ENCODE results near the gene CDK14. TPM values are rescaled to one million over a fixed set of nuclear protein-coding genes. Genes with fewer than 3 reads are reported as not detected.
"Not testable (repeated sequence)": the region's sequence is repeated elsewhere in the genome, so short reads cannot be mapped to it uniquely, and the experiment has no call there.

CDK14 gene
- total and polyA plus RNA-seq, 2 donors (not counting 1 experiment from before 2014, with no cell fraction given) = 23.6 to 41.1 TPM

- peak overlapping the region in 1 of 4 experiments; percentile 11 for H3K4me3 ChIP-seq (replicated peaks in 1 of 4; ENCODE audit: control extremely low read depth in 1 of 4, insufficient read depth in 1 of 4, low read depth in 3 of 4, low read length in 4 of 4)
- no peaks in the 10 kb centered on the region for H3K27me3 ChIP-seq (ENCODE audit: control insufficient read depth, insufficient read depth, low read length)
- H3K27ac ChIP-seq (ENCODE audit: insufficient read depth, low read length) = no peak overlapping the region
- TF ChIP-seq CTCF (conservative IDR thresholded peaks at IDR 0.05 in 1 of 2, IDR thresholded peaks at IDR 0.05 in 1 of 2; ENCODE audit: low read depth in 1 of 2, low read length in 2 of 2) (no peak), EZH2 (IDR thresholded peaks at IDR 0.05; ENCODE audit: low read length, missing control alignments) (no peak)
- no peaks in the 10 kb centered on the region for H3K9me3 ChIP-seq (ENCODE audit: control insufficient read depth, insufficient read depth, low read depth, low read length)
- H2AFZ ChIP-seq (ENCODE audit: low read length) = no peak overlapping the region
- peak; percentile 60 to 78 for DNase-seq (ENCODE audit: low read depth in 2 of 2)
- no peaks in the 10 kb centered on the region for H3K79me2 ChIP-seq (ENCODE audit: control insufficient read depth, insufficient read depth, low read length)
- H3K36me3 ChIP-seq (ENCODE audit: control insufficient read depth, insufficient read depth, low read length) = no peaks in the 10 kb centered on the region
- H3K4me1 ChIP-seq (ENCODE audit: control insufficient read depth, extremely low read depth, insufficient read depth, low read length) = no peaks in the 10 kb centered on the region
- H3K9ac ChIP-seq (ENCODE audit: insufficient read depth, low read length) = no peak overlapping the region
- no peaks in the 10 kb centered on the region for H4K20me1 ChIP-seq (ENCODE audit: control insufficient read depth, extremely low read depth, insufficient read depth, low read length)
- H3K4me2 ChIP-seq (ENCODE audit: extremely low read depth, insufficient read depth, low read length) = peak overlapping the region; percentile 52
These were observed 170.9 kb downstream of the CDK14 start for GRCh38 chr7:90766814-90767564.

GRCh38 chr7:90768301-90768700 lies 172.2 kb downstream of the CDK14 start:
- TF ChIP-seq EZH2 (IDR thresholded peaks at IDR 0.05; ENCODE audit: low read length, missing control alignments) (no peak), CTCF (conservative IDR thresholded peaks at IDR 0.05 in 1 of 2, IDR thresholded peaks at IDR 0.05 in 1 of 2; ENCODE audit: low read depth in 1 of 2, low read length in 2 of 2) (no peak)
- H3K27me3 ChIP-seq (ENCODE audit: control insufficient read depth, insufficient read depth, low read length) = no peaks in the 10 kb centered on the region
- H3K4me3 ChIP-seq (replicated peaks in 1 of 4; ENCODE audit: control extremely low read depth in 1 of 4, insufficient read depth in 1 of 4, low read depth in 3 of 4, low read length in 4 of 4) = no peak overlapping the region
- no peaks in the 10 kb centered on the region for H3K79me2 ChIP-seq (ENCODE audit: control insufficient read depth, insufficient read depth, low read length)
- no peak overlapping the region for H2AFZ ChIP-seq (ENCODE audit: low read length)
- no peaks in the 10 kb centered on the region for H3K36me3 ChIP-seq (ENCODE audit: control insufficient read depth, insufficient read depth, low read length)
- no peak overlapping the region for H3K4me2 ChIP-seq (ENCODE audit: extremely low read depth, insufficient read depth, low read length)
- no peak overlapping the region for H3K27ac ChIP-seq (ENCODE audit: insufficient read depth, low read length)
- H4K20me1 ChIP-seq (ENCODE audit: control insufficient read depth, extremely low read depth, insufficient read depth, low read length) = no peaks in the 10 kb centered on the region
- no peak overlapping the region for H3K9ac ChIP-seq (ENCODE audit: insufficient read depth, low read length)
- no peak for DNase-seq (ENCODE audit: low read depth in 2 of 2)
- H3K9me3 ChIP-seq (ENCODE audit: control insufficient read depth, insufficient read depth, low read depth, low read length) = no peaks in the 10 kb centered on the region
- H3K4me1 ChIP-seq (ENCODE audit: control insufficient read depth, extremely low read depth, insufficient read depth, low read length) = no peaks in the 10 kb centered on the region

GRCh38 chr7:90769036-90769435 lies 172.9 kb downstream of the CDK14 start:
- DNase-seq (ENCODE audit: low read depth in 2 of 2) = no peak

GRCh38 chr7:90769566-90769965 lies 173.4 kb downstream of the CDK14 start:
- H3K79me2 ChIP-seq (ENCODE audit: control insufficient read depth, insufficient read depth, low read length); DNase-seq (ENCODE audit: low read depth in 2 of 2); H3K4me3 ChIP-seq (replicated peaks in 1 of 4; ENCODE audit: control extremely low read depth in 1 of 4, insufficient read depth in 1 of 4, low read depth in 3 of 4, low read length in 4 of 4); H3K9me3 ChIP-seq (ENCODE audit: control insufficient read depth, insufficient read depth, low read depth, low read length); H3K36me3 ChIP-seq (ENCODE audit: control insufficient read depth, insufficient read depth, low read length); H3K9ac ChIP-seq (ENCODE audit: insufficient read depth, low read length); H3K27ac ChIP-seq (ENCODE audit: insufficient read depth, low read length); H2AFZ ChIP-seq (ENCODE audit: low read length); H3K4me1 ChIP-seq (ENCODE audit: control insufficient read depth, extremely low read depth, insufficient read depth, low read length); H3K4me2 ChIP-seq (ENCODE audit: extremely low read depth, insufficient read depth, low read length); H4K20me1 ChIP-seq (ENCODE audit: control insufficient read depth, extremely low read depth, insufficient read depth, low read length); H3K27me3 ChIP-seq (ENCODE audit: control insufficient read depth, insufficient read depth, low read length): not testable (repeated sequence)

More at GRCh38 chr7:90769036-90769435, 172.9 kb downstream of the CDK14 start:
- H3K9me3 ChIP-seq (ENCODE audit: control insufficient read depth, insufficient read depth, low read depth, low read length) = no peaks in the 10 kb centered on the region
- H3K27ac ChIP-seq (ENCODE audit: insufficient read depth, low read length) = no peak overlapping the region
- H3K4me1 ChIP-seq (ENCODE audit: control insufficient read depth, extremely low read depth, insufficient read depth, low read length) = no peaks in the 10 kb centered on the region
- H3K4me3 ChIP-seq (replicated peaks in 1 of 4; ENCODE audit: control extremely low read depth in 1 of 4, insufficient read depth in 1 of 4, low read depth in 3 of 4, low read length in 4 of 4) = no peak overlapping the region
- no peaks in the 10 kb centered on the region for H3K27me3 ChIP-seq (ENCODE audit: control insufficient read depth, insufficient read depth, low read length)
- H3K79me2 ChIP-seq (ENCODE audit: control insufficient read depth, insufficient read depth, low read length) = no peaks in the 10 kb centered on the region
- H3K4me2 ChIP-seq (ENCODE audit: extremely low read depth, insufficient read depth, low read length) = no peak overlapping the region
- TF ChIP-seq EZH2 (IDR thresholded peaks at IDR 0.05; ENCODE audit: low read length, missing control alignments) = no peak
- no peak for TF ChIP-seq CTCF (conservative IDR thresholded peaks at IDR 0.05 in 1 of 2, IDR thresholded peaks at IDR 0.05 in 1 of 2; ENCODE audit: low read depth in 1 of 2, low read length in 2 of 2)
- H4K20me1 ChIP-seq (ENCODE audit: control insufficient read depth, extremely low read depth, insufficient read depth, low read length) = no peaks in the 10 kb centered on the region
- no peaks in the 10 kb centered on the region for H3K36me3 ChIP-seq (ENCODE audit: control insufficient read depth, insufficient read depth, low read length)
- no peak overlapping the region for H3K9ac ChIP-seq (ENCODE audit: insufficient read depth, low read length)
- no peak overlapping the region for H2AFZ ChIP-seq (ENCODE audit: low read length)

Data from fibroblast of lung (primary cell).